ENCODE results near the gene UBQLNL. TPM values are rescaled to one million over a fixed set of nuclear protein-coding genes. Genes with fewer than 3 reads are reported as not detected.

The UBQLNL gene
- total and polyA plus RNA-seq, 8 donors, result 0.09 to 1.0 (median 0.23) TPM

GRCh38 chr11:5504403-5504921 is 12.0 kb downstream of the UBQLNL start:
- no peak for FAIRE-seq
- Histone ChIP-seq H3K27me3 (no peaks in the 10 kb centered on the region), H3K36me3 (no peaks in the 10 kb centered on the region), H3K27ac (no peak overlapping the region), H3K4me1 (no peaks in the 10 kb centered on the region), H3K4me3 (no peak overlapping the region), H3K9me3 (no peaks in the 10 kb centered on the region)
- WGBS, 2 donors, result 67 to 78% methylated on average over 2 of the region's 2 CpGs
- no peak for TF ChIP-seq CTCF (IDR thresholded peaks at IDR 0.05)
- intact Hi-C loops (cut with DNase I), result no loop called here
- DNase-seq, result no peak
- no peak for ATAC-seq

GRCh38 chr11:5500393-5500801 is 16.1 kb downstream of the UBQLNL start:
- Histone ChIP-seq H3K4me3 (no peak overlapping the region), H3K4me1 (no peaks in the 10 kb centered on the region), H3K36me3 (no peaks in the 10 kb centered on the region), H3K9me3 (no peaks in the 10 kb centered on the region), H3K27ac (no peak overlapping the region), H3K27me3 (no peaks in the 10 kb centered on the region)
- TF ChIP-seq CTCF (IDR thresholded peaks at IDR 0.05), result no peak
- WGBS, 2 donors, result 76 to 80% methylated on average over 6 of the region's 6 CpGs
- DNase-seq, result no peak
- FAIRE-seq, result no peak
- intact Hi-C loops (cut with DNase I), result no loop called here
- no peak for ATAC-seq

- WGBS, 2 donors, result 49 to 64% methylated on average over 2 of the region's 2 CpGs
- Histone ChIP-seq H3K36me3 (no peaks in the 10 kb centered on the region), H3K27ac (no peak overlapping the region), H3K27me3 (no peaks in the 10 kb centered on the region), H3K4me3 (no peak overlapping the region), H3K4me1 (no peaks in the 10 kb centered on the region), H3K9me3 (no peaks in the 10 kb centered on the region)
- TF ChIP-seq CTCF (IDR thresholded peaks at IDR 0.05), result no peak
- ATAC-seq (no peak), DNase-seq (no peak), FAIRE-seq (no peak)
- intact Hi-C loops (cut with DNase I), result no loop called here
These were observed 16.8 kb downstream of the UBQLNL start for GRCh38 chr11:5499671-5500070.

GRCh38 chr11:5489576-5490357 is 26.7 kb downstream of the UBQLNL start:
- no peak overlapping the region for H3K27ac ChIP-seq
- FAIRE-seq (no peak), ATAC-seq (no peak), DNase-seq (no peak)
- no peaks in the 10 kb centered on the region for H3K27me3 ChIP-seq
- WGBS, 2 donors, result 37 to 41% methylated on average over 5 of the region's 5 CpGs
- H3K4me3 ChIP-seq, result no peak overlapping the region
- no peaks in the 10 kb centered on the region for H3K4me1 ChIP-seq
- no peaks in the 10 kb centered on the region for H3K9me3 ChIP-seq
- no peak for TF ChIP-seq CTCF (IDR thresholded peaks at IDR 0.05)
- intact Hi-C loops (cut with DNase I), result no loop called here
- no peaks in the 10 kb centered on the region for H3K36me3 ChIP-seq

GRCh38 chr11:5488798-5489399 is 27.6 kb downstream of the UBQLNL start:
- intact Hi-C loops (cut with DNase I), result no loop called here
- Histone ChIP-seq H3K27ac (no peak overlapping the region), H3K27me3 (no peaks in the 10 kb centered on the region), H3K4me3 (no peak overlapping the region), H3K9me3 (no peaks in the 10 kb centered on the region), H3K36me3 (no peaks in the 10 kb centered on the region), H3K4me1 (no peaks in the 10 kb centered on the region)
- no peak for TF ChIP-seq CTCF (IDR thresholded peaks at IDR 0.05)
- no peak for DNase-seq
- no peak for ATAC-seq
- WGBS, 2 donors, result 88 to 93% methylated on average over 4 of the region's 4 CpGs
- FAIRE-seq, result no peak

Data from pancreas (tissue), 10 donors.